Stimulated activated CD4-positive, alpha-beta T cell treated with anti-CD3 and anti-CD28 coated beads, Interleukin-12 subunit alpha, Interleukin-12 subunit beta, amount 100 ng/mL, for 24 hours (primary cell): ENCODE data around the gene SULT1A3.
"Not testable (repeated sequence)": the region's sequence is repeated elsewhere in the genome, so short reads cannot be mapped to it uniquely, and the experiment has no call there.

Experiments used
- DNase-seq, 2 experiments: peaks; one replicate each; pipeline ENCODE4 v3.0.0-alpha.2; 2020; ENCODE audit warnings: low read depth in 2 of 2

SULT1A3 gene

DNA sequence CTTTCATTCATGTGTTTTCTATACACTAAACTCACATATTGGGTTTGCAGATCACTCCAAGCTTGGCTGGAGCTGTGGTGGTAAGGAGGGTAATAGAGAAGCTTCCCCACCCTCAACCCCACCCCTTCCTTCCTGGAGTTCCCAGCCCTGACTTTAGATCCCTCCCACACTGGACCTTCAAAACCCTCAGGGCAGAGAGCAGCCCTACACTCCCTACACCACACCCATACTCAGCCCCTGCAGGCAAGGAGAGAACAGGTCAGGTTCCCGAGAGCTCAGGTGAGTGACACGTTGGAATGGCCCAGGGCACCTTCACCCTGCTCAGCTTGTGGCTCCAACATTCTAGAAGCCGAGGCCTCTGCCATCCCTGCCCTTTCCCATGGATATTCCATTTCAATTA is at the start of gene SULT1A3:
Gene SULT1A3 (plus strand): TSS at position 207 of the 400 bp plus-strand sequence. CDS start 1,474 bp downstream, outside the sequence.
- DNase-seq = not testable (repeated sequence)

- DNase-seq = no peak
These were observed 48.0 kb upstream of the SULT1A3 start for GRCh38 chr16:30151091-30151490.

- no peak for DNase-seq
These were observed 46.5 kb upstream of the SULT1A3 start for GRCh38 chr16:30152517-30152916.

GRCh38 chr16:30155188-30155587 is 43.9 kb upstream of the SULT1A3 start:
- DNase-seq = no peak

DNA sequence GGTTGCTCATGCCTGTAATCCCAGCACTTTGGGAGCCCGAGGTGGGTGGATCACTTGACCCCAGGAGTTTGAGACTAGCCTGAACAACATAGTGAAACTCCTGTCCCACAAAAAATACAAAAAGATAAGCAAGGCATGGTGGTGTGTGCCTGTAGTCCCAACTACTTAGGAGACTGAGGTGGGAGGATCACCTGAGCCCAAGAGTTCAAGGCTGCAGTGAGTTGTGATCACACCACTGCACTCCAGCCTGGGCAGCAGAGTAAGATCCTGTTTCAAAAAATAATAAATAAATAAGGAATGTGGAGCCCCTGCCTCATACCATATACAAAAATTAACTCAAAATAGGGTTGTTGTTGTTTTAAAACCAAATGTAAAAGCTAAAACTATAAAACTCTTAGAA is 41.8 kb upstream of the SULT1A3 start:
- no peak for DNase-seq

- no peak for DNase-seq
These were observed 35.5 kb upstream of the SULT1A3 start for GRCh38 chr16:30163538-30163937.

GRCh38 chr16:30166202-30166902 is 32.7 kb upstream of the SULT1A3 start:
- no peak for DNase-seq

GRCh38 chr16:30168746-30169145 is 30.3 kb upstream of the SULT1A3 start:
- not testable (repeated sequence) for DNase-seq

- not testable (repeated sequence) for DNase-seq
These were observed 29.6 kb upstream of the SULT1A3 start for GRCh38 chr16:30169416-30169815.

DNA sequence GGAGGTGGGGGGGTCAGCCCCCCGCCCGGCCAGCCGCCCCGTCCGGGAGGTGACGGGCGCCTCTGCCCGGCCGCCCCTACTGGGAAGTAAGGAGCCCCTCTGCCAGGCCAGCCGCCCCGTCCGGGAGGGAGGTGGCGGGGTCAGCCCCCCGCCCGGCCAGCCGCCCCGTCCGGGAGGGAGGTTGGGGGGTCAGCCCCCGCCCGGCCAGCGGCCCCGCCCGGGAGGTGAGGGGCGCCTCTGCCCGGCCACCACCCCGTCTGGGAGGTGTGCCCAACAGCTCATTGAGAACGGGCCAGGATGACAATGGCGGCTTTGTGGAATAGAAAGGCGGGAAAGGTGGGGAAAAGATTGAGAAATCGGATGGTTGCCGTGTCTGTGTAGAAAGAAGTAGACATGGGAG is 28.9 kb upstream of the SULT1A3 start:
- not testable (repeated sequence) for DNase-seq

GRCh38 chr16:30173054-30173453 is 26.0 kb upstream of the SULT1A3 start:
- no peak for DNase-seq

- not testable (repeated sequence) for DNase-seq
These were observed 22.2 kb upstream of the SULT1A3 start for GRCh38 chr16:30176876-30177275.

- no peak for DNase-seq
These were observed 19.9 kb upstream of the SULT1A3 start for GRCh38 chr16:30179195-30179594.

GRCh38 chr16:30179931-30180330 is 19.1 kb upstream of the SULT1A3 start:
- no peak for DNase-seq

GRCh38 chr16:30180741-30181140 is 18.3 kb upstream of the SULT1A3 start:
- DNase-seq = no peak

- DNase-seq = peak; percentile 79 to 83
These were observed 15.6 kb upstream of the SULT1A3 start, which contains the start of gene CORO1A for GRCh38 chr16:30183233-30184095. Gene CORO1A (plus strand): TSS chr16:30183602. CDS start chr16:30185210, 1,608 bp downstream.

- peak; percentile 43 to 61 for DNase-seq
These were observed 14.8 kb upstream of the SULT1A3 start for GRCh38 chr16:30184096-30184890.

GRCh38 chr16:30184891-30185682 is 14.0 kb upstream of the SULT1A3 start:
- DNase-seq = peak in 1 of 2 experiments; percentile 32

GRCh38 chr16:30185683-30186421 is 13.2 kb upstream of the SULT1A3 start:
- peak; percentile 63 to 73 for DNase-seq

DNA sequence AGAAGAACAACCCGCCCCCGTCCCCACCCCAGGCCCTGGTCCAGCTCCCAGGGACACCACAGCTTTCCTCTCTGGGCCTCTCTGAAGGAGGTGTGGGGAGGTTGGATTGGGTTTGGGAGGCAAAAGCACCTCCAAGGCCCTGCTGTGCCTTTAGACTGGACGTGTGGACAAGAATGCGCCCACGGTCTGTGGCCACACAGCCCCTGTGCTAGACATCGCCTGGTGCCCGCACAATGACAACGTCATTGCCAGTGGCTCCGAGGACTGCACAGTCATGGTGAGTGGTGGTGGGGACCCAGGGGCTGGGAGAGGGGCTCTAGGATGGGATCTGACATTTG is 12.6 kb upstream of the SULT1A3 start:
- DNase-seq = no peak
